ACC112 (cell line): ENCODE measurements around the gene PNP.

Experiments used
- H2AFZ ChIP-seq: fragments of 200-600 bp; sonication (generic); one replicate; pipeline ENCODE4 v1.6.0; 2017; ENCODE audit warnings: antibody characterized with exemption, low read length; ENCODE audit not compliant: unreplicated experiment
- H3K27ac ChIP-seq: fragments of 200-600 bp; sonication (generic); 2 replicates; pipeline ENCODE4 v1.5.1; 2014; ENCODE audit warnings: low read depth, mild to moderate bottlenecking, antibody characterized with exemption, low read length, moderate library complexity
- H3K27me3 ChIP-seq: fragments of 200-600 bp; sonication (generic); 2 replicates; pipeline ENCODE4 v1.6.1; 2014; ENCODE audit warnings: mild to moderate bottlenecking, antibody characterized with exemption, low read length, moderate library complexity, mixed read lengths; ENCODE audit not compliant: insufficient read depth
- H3K36me3 ChIP-seq: fragments of 200-600 bp; sonication (generic); 2 replicates; pipeline ENCODE4 v1.6.1; 2016; ENCODE audit warnings: mild to moderate bottlenecking, antibody characterized with exemption, low read length, moderate library complexity, mixed read lengths; ENCODE audit not compliant: insufficient read depth
- H3K4me1 ChIP-seq: fragments of 200-600 bp; sonication (generic); one replicate; pipeline ENCODE4 v1.6.1; 2016; ENCODE audit warnings: low read length, mixed read lengths; ENCODE audit not compliant: insufficient read depth, unreplicated experiment, control insufficient read depth
- H3K4me3 ChIP-seq: fragments of 200-600 bp; sonication (generic); 2 replicates; pipeline ENCODE4 v1.5.1; 2014; ENCODE audit warnings: mild to moderate bottlenecking, low read depth, low read length
- H3K79me2 ChIP-seq: fragments of 200-600 bp; sonication (generic); one replicate; pipeline ENCODE4 v1.6.0; 2016; ENCODE audit warnings: low read length; ENCODE audit not compliant: control insufficient read depth, unreplicated experiment, insufficient read depth

PNP gene

DNA sequence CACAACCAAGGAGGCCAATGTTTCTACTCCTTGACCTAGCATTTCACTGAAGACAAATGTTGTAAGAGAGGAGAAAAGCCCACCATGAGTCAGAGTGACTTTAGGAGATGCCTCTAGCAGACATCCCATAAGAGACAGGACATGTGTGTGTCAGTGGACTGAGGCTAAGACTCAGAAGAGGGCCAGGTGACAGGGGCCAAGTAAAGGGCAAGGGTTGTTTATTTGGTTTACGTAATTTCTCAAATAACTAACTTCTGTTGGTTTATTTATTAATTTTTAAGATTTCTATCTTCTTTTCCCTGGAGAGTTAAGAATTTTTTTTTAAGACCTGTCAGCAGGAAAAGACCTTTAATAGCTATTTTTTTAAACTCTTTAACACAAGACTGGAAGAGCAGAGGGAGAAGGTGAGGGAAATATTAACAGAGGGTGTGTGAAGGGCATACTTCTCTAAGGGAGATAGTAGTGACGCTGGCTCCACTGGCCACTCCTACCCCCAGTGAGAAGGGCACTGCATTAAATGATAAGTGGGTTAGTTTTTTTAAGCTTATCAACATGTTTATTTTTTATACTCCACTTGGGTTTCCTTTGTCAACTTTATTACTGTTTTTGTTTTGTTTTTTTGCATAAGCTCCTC, 3.4 kb downstream of the PNP start:
- peaks cover 52% of the 10 kb centered on the region for H3K79me2 ChIP-seq
- peak overlapping the region; percentile 23; the same call in 1 of the 2 replicates for H3K4me3 ChIP-seq
- H3K27me3 ChIP-seq, result no peaks in the 10 kb centered on the region
- peaks cover 38% of the 10 kb centered on the region for H3K4me1 ChIP-seq
- peaks cover 37% of the 10 kb centered on the region; the same call in 1 of the 2 replicates for H3K36me3 ChIP-seq
- no peak overlapping the region for H3K27ac ChIP-seq
- no peak overlapping the region for H2AFZ ChIP-seq

DNA sequence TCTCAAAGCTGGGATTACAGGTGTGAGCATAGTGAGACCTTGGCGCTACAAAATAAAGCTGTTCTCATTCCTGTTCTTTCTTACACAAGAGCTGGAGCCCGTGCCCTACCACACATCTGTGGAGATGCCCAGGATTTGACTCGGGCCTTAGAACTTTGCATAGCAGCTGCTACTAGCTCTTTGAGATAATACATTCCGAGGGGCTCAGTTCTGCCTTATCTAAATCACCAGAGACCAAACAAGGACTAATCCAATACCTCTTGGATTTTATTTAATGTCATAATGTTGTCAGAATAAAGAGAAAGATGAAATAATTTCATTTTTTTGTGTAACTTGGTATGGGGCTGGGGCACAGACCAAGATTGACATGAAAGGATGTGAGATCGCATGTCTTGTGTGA, 7.6 kb downstream of the PNP start:
- Histone ChIP-seq H3K27ac (peak overlapping the region; percentile 40), H3K36me3 (peaks cover 37% of the 10 kb centered on the region; the same call in 1 of the 2 replicates), H2AFZ (no peak overlapping the region), H3K79me2 (peaks cover 29% of the 10 kb centered on the region), H3K27me3 (no peaks in the 10 kb centered on the region), H3K4me1 (peaks cover 29% of the 10 kb centered on the region), H3K4me3 (no peak overlapping the region)

DNA sequence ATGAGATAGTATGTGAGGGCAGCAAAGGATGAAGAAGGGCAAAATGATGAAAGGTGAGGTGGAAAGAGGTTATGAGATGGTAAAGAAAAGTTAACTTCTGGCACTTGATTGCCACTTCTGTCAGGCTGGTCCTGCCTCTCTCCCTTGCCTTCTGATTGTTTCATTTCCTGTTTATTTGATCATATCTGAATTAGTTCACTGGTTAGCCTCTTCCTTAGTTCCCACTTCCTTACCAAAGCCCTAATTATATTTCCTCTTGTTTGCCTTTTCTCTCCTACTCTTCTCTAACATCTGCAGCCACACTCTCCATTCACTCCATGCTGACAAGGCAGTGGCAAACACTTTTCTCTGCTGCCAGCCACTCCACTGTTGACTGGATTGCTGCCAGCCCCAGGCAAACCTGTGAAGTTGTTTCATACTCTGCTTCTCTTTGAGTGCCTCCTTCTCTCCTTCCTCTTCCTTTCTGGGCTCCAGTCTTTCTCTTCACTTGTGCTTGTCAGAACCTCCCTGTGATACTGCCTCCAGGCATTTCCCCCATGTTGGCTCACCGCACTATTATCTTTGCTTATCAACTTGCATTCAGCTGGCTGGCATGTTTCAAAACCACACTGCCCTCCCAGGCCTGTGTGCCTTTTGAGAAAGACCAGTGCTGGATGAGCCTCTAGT, 8.1 kb downstream of the PNP start:
- peaks cover 24% of the 10 kb centered on the region for H3K4me1 ChIP-seq
- no peak overlapping the region for H3K4me3 ChIP-seq
- H3K27ac ChIP-seq, result peak overlapping the region; percentile 40
- H3K27me3 ChIP-seq, result no peaks in the 10 kb centered on the region
- H3K36me3 ChIP-seq, result peaks cover 33% of the 10 kb centered on the region; the same call in 1 of the 2 replicates
- H3K79me2 ChIP-seq, result peaks cover 23% of the 10 kb centered on the region
- no peak overlapping the region for H2AFZ ChIP-seq

DNA sequence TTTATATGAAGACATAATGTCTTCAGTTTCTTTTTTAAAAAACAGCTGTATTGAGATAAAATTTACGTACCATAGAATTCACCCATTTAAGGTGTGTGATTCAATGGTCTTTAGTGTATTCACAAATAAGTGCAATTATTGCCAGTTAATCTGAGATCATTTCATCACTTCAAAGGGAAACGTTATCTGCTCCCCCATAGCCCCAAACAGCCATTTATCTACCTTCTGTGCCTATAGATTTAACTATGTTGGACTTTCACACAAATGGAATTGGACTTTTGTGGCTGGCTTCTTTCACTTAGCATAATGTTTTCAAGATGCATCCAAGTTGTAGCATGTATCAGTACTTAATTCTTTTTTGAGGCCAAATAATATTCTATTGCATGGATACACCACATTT, 9.7 kb downstream of the PNP start:
- peaks cover 26% of the 10 kb centered on the region; the same call in 1 of the 2 replicates for H3K36me3 ChIP-seq

DNA sequence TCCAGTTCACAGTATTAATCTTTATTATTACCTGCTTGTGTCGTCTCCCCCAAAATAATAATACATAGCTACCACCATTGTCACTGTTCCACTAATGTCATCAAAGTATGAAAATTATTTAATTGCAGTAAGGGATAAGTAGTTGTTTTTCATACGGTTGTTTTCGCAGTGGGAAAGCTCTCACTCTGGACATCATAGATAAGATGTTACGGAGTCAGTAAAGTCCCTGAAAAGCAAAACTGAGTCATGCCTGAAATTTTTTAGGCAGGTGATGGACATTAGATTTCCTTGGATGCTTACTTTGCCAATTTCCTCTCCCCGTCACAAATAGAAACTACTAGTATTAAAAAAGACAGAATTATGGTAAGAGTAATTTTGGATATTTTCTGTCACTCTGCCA, 13.2 kb downstream of the PNP start:
- no peaks in the 10 kb centered on the region; the same call in 1 of the 2 replicates for H3K36me3 ChIP-seq
- no peak overlapping the region for H2AFZ ChIP-seq
- no peak overlapping the region for H3K27ac ChIP-seq
- peaks cover 5% of the 10 kb centered on the region for H3K4me1 ChIP-seq
- H3K4me3 ChIP-seq, result no peak overlapping the region
- no peaks in the 10 kb centered on the region for H3K79me2 ChIP-seq
- H3K27me3 ChIP-seq, result no peaks in the 10 kb centered on the region

More for the DNA sequence above, 9.7 kb downstream of the PNP start:
- H3K79me2 ChIP-seq, result peaks cover 9% of the 10 kb centered on the region
- no peak overlapping the region for H3K27ac ChIP-seq
- no peak overlapping the region for H3K4me3 ChIP-seq
- H3K27me3 ChIP-seq, result no peaks in the 10 kb centered on the region
- peaks cover 14% of the 10 kb centered on the region for H3K4me1 ChIP-seq
- H2AFZ ChIP-seq, result no peak overlapping the region

DNA sequence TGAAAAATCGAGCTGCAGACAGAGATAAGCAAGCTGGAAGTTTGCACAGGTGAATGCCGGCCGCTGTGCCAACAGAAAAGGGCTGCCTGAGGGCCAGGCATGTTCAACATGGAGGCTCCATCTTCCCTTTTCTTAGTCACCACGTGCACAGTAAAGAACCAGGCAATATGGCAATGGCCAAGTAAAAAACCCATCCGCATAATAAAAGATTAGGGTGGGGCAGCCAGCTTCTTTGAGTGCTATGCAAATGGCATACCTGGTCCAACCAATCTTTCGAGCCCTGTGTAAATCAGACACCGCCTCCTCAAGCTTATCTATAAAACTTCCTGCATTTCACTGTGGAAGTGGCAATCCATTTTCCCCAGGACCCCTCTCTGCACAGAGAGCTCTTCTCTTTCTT, 16.7 kb downstream of the PNP start:
- Histone ChIP-seq H3K79me2 (no peaks in the 10 kb centered on the region), H3K4me3 (no peak overlapping the region), H3K27ac (no peak overlapping the region), H3K36me3 (no peaks in the 10 kb centered on the region), H3K27me3 (no peaks in the 10 kb centered on the region), H2AFZ (no peak overlapping the region), H3K4me1 (peaks cover 16% of the 10 kb centered on the region)

DNA sequence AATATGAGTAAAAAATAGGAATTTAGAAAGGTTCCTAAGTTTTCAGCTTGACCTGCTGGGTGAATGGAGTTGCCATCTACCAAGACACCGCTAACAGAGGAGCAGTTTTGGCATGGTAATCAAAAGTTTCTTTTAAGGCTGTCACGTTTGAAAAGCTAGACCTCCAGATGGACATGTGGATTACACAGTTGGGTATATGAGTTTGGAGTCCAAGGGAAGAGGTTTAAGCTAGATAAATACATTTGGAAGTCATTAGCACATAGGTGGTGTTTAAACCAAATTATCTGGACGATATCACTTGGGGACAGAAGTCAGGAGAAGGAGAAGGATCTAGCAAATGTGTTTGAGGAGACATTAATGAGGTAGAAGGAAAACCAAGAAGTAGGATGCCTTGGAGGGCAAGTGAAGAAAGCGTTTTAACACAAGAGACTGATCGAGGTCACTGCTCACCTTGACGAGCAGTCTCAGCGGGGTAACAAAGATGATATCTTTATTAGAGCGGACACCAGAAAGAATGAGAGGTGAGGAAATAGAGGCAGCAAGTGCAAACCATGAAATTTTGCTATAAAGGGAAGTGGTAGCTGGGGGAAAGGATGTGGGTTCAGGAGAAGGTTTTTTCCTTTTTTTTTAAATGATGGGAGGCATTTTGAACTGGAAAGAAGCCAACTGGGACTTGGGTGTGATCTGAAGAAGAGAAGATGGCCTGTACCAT, 17.6 kb downstream of the PNP start:
- no peaks in the 10 kb centered on the region for H3K79me2 ChIP-seq
- H3K4me3 ChIP-seq, result no peak overlapping the region
- H3K27ac ChIP-seq, result no peak overlapping the region
- no peaks in the 10 kb centered on the region for H3K36me3 ChIP-seq
- H2AFZ ChIP-seq, result no peak overlapping the region
- no peaks in the 10 kb centered on the region for H3K27me3 ChIP-seq
- H3K4me1 ChIP-seq, result peaks cover 20% of the 10 kb centered on the region

DNA sequence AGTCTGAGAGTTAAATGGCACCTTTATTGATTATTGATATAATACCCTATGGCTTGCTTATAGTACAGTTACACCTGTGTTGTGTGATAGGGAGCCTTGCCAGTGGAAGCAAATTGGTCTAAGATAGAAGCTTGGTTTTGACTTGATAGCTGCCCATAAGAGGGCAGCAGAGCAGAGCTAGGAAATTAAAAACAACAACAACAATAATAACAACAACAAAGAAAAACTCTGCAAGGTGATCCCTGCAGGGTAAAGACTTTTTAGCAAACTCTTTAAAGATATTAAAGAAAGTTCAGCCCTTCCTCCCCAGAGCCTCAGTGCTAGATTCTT, 18.2 kb downstream of the PNP start:
- Histone ChIP-seq H3K27me3 (no peaks in the 10 kb centered on the region), H2AFZ (no peak overlapping the region), H3K4me1 (peaks cover 20% of the 10 kb centered on the region), H3K27ac (no peak overlapping the region), H3K4me3 (no peak overlapping the region), H3K79me2 (no peaks in the 10 kb centered on the region), H3K36me3 (no peaks in the 10 kb centered on the region)

DNA sequence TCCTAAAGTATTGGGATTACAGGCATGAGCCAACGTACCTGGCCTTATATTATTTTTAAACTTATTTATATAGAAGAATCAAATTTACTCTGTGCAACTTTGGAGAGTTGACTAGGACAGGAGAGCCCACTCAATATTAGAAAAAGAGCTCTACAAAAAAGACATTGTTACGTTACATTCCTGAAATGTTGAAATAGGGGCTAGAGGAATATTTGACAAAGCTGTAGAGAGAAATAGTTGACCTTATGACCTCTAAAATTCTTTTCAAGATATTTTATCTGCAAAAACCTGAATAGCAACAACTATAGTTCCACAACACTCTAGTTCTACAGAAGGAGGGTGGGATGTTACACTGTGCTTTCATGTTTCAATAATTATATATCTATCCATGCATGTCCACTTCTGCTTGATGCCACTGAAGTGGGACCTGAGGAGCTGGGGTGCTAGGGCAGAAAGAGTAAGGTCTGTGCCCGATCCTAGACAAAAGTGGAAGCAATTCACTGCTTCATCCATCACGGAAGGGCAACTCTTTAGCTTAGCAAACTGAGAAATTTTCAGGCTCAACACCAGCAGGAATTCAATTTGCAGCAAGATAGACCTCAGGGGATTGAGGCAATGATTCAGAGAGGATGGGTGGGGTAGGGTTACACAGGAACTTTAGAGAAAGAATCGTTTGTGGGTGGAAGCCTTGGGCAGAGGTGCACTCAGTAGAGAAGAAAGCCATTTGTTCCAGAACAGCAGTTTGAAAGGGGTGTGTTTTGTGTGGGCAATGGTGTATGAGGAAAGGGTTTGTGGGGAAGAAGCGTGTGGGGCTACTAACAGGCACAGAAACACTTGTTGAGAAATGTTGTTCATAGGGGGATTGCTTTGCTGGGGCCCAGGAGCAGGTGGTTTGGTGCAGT, 20.1 kb downstream of the PNP start:
- Histone ChIP-seq H3K4me3 (no peak overlapping the region; the same call in 1 of the 2 replicates), H3K27ac (no peak overlapping the region), H2AFZ (peak overlapping the region; percentile 9)

DNA sequence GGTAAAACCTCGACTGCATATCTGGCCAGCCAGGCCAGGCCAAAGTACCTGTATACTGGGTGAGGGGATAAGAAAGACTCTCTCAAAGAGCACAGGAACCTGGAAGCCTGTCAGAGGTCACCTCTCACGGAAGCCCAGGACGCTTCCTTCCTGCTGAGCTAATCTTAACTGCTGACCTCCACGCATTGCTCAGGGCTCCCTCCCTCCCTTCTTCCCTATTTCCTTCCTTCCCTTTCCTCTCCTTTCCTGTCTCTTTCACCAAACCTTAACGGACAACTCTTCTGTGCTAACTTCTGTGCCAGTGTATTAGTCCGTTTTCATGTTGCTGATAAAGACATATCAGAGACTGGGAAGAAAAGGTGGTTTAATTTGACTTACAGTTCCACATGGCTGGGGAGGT, 21.4 kb downstream of the PNP start:
- peaks cover 27% of the 10 kb centered on the region for H3K4me1 ChIP-seq
- H3K36me3 ChIP-seq, result no peaks in the 10 kb centered on the region
- no peaks in the 10 kb centered on the region for H3K27me3 ChIP-seq
- no peak overlapping the region for H2AFZ ChIP-seq
- H3K27ac ChIP-seq, result no peak overlapping the region
- H3K79me2 ChIP-seq, result no peaks in the 10 kb centered on the region
- H3K4me3 ChIP-seq, result no peak overlapping the region

More for the DNA sequence above, 20.1 kb downstream of the PNP start:
- no peaks in the 10 kb centered on the region for H3K36me3 ChIP-seq
- H3K79me2 ChIP-seq, result no peaks in the 10 kb centered on the region
- H3K27me3 ChIP-seq, result no peaks in the 10 kb centered on the region
- peaks cover 20% of the 10 kb centered on the region for H3K4me1 ChIP-seq
